MM.1S (cell line): Measurements from ENCODE around the gene NME3.

Experiments
- EZH2 ChIP-seq: fragments of 300-600 bp; sonication (generic); optimal IDR thresholded peaks from 2 replicates; pipeline ENCODE3; 2017; ENCODE audit warnings: low read depth, mild to moderate bottlenecking, antibody characterized with exemption, low read length, mixed read lengths
- EZH2phosphoT487 ChIP-seq: fragments of 300-600 bp; sonication (generic); IDR thresholded peaks from 2 replicates; pipeline ENCODE4 v1.6.1; 2018; ENCODE audit warnings: antibody characterized with exemption, low read length
- TF ChIP-seq, protein P1 (sequence below): fragments of 300-600 bp; sonication (generic); IDR thresholded peaks from 2 replicates; pipeline ENCODE4 v1.5.1; 2016; ENCODE audit warnings: antibody characterized with exemption, low read length, mixed read lengths

DNA sequence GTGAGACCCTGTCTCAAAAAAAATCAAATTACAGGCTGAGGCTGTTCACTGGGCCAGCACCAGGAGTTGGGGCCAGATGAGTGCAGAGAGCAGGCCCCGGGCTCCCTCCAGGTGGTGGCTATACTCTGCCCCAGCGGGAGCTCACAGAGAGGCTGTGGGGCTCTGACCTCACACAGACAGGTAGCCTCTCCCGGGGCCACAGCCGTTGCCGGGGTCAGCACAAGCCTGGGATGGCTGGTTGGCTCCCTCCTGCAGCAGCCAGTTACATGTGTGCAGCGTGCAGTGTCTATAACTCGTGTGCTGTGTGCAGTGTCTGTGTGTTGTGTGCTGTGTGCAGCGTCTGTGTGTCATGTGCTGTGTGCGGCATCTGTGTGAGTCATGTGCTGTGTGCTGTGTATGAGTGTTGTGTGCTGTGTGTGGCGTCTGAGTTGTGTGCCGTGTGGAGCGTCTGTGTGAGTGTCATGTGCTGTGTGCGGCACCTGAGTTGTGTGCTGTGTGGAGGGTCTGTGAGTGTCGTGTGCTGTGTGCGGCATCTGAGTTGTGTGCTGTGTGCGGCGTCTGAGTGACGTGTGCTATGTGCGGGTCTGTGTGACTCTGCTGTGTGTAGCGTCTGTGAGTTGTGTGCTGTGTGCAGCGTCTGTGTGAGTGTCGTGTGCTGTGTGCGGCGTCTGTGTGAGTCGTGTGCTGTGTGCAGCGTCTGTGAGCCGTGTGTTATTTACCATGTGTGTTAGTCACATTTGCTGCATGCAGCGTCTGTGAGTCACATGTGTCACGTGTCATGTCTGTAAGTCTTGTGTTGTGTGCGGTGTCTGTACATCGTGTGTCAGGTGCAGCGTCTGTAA is 44.5 kb downstream of the NME3 start:
- TF ChIP-seq, protein P1, sequence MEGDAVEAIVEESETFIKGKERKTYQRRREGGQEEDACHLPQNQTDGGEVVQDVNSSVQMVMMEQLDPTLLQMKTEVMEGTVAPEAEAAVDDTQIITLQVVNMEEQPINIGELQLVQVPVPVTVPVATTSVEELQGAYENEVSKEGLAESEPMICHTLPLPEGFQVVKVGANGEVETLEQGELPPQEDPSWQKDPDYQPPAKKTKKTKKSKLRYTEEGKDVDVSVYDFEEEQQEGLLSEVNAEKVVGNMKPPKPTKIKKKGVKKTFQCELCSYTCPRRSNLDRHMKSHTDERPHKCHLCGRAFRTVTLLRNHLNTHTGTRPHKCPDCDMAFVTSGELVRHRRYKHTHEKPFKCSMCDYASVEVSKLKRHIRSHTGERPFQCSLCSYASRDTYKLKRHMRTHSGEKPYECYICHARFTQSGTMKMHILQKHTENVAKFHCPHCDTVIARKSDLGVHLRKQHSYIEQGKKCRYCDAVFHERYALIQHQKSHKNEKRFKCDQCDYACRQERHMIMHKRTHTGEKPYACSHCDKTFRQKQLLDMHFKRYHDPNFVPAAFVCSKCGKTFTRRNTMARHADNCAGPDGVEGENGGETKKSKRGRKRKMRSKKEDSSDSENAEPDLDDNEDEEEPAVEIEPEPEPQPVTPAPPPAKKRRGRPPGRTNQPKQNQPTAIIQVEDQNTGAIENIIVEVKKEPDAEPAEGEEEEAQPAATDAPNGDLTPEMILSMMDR = no peak
- TF ChIP-seq EZH2 (no peak), EZH2phosphoT487 (no peak)
